Upper lobe of left lung (tissue), 4 donors: ENCODE measurements around the gene OR4F6.

Experiments used
- CTCF ChIP-seq, 6 experiments: fragments of 450-650 bp in 4 of 6; fragments of 200-600 bp in 2 of 6; sonication (generic) in 2 of 6; IDR thresholded peaks; one replicate each; pipeline ENCODE4 v1.5.1; 2016 to 2019; ENCODE audit warnings: antibody characterized with exemption in 6 of 6
- EP300 ChIP-seq, 4 donors: sonication (generic); formaldehyde crosslinking; IDR thresholded peaks; one replicate each; pipeline ENCODE4 v1.5.1; 2017; ENCODE audit warnings: antibody characterized with exemption in 4 of 4, control low read depth in 2 of 4

GRCh38 chr15:101799665-101800064 lies 3.6 kb upstream of the OR4F6 start:
- no peak for TF ChIP-seq CTCF (IDR thresholded peaks at IDR 0.05)
- TF ChIP-seq EP300 (IDR thresholded peaks at IDR 0.05) = no peak
